GM18868 (cell line): Measurements from ENCODE around the gene NUP62.
"Not testable (repeated sequence)": the region's sequence is repeated elsewhere in the genome, so short reads cannot be mapped to it uniquely, and the experiment has no call there.

Source experiments
- ATAC-seq: cut with Tn5 transposase; IDR thresholded peaks from one replicate; pipeline ENCODE4 v1.9.1; 2021; ENCODE audit warnings: mild to moderate bottlenecking, moderate library complexity; ENCODE audit not compliant: unreplicated experiment

Gene NUP62

GRCh38 chr19:49951806-49952478 lies 22.6 kb upstream of the NUP62 start:
- no peak for ATAC-seq

GRCh38 chr19:49950956-49951526 lies 21.7 kb upstream of the NUP62 start:
- no peak for ATAC-seq

- no peak for ATAC-seq
Measured at GRCh38 chr19:49950590-49950948, 21.3 kb upstream of the NUP62 start.

- ATAC-seq: no peak
Measured at GRCh38 chr19:49949742-49950589, 20.7 kb upstream of the NUP62 start.

GRCh38 chr19:49946415-49946814 lies 17.1 kb upstream of the NUP62 start:
- no peak for ATAC-seq

GRCh38 chr19:49944567-49944966 lies 15.3 kb upstream of the NUP62 start:
- ATAC-seq: not testable (repeated sequence)

- no peak for ATAC-seq
Measured at GRCh38 chr19:49940482-49940791, 11.1 kb upstream of the NUP62 start.

GRCh38 chr19:49939721-49940481 lies 10.6 kb upstream of the NUP62 start:
- ATAC-seq: no peak

GRCh38 chr19:49938662-49939061 lies 9.4 kb upstream of the NUP62 start:
- no peak for ATAC-seq

GRCh38 chr19:49937750-49938381 lies 8.6 kb upstream of the NUP62 start:
- ATAC-seq: no peak

GRCh38 chr19:49936549-49936948 lies 7.2 kb upstream of the NUP62 start:
- ATAC-seq: no peak

- ATAC-seq: no peak
Measured at GRCh38 chr19:49933643-49934042, 4.3 kb upstream of the NUP62 start.

GRCh38 chr19:49932731-49933131 lies 3.4 kb upstream of the NUP62 start:
- ATAC-seq: no peak

GRCh38 chr19:49932041-49932451 lies 2.7 kb upstream of the NUP62 start:
- no peak for ATAC-seq

- ATAC-seq: no peak
Measured at GRCh38 chr19:49931293-49932040, 2.2 kb upstream of the NUP62 start.

- no peak for ATAC-seq
Measured at GRCh38 chr19:49930483-49931011, 1.2 kb upstream of the NUP62 start.

GRCh38 chr19:49929611-49930482 lies 543 bp upstream of the NUP62 start:
- peak; percentile 69 for ATAC-seq

- ATAC-seq: no peak
Measured at GRCh38 chr19:49927526-49928264, 1.6 kb downstream of the NUP62 start.
